K562 (cell line): ENCODE data around the gene SLCO2A1. TPM values are rescaled to one million over a fixed set of nuclear protein-coding genes. Genes with fewer than 3 reads are reported as not detected.

Experiments
- CREBBP ChIP-seq: IDR thresholded peaks from one replicate; pipeline ENCODE4 v1.6.1; 2012; ENCODE audit warnings: low read depth, mild to moderate bottlenecking, control low read depth, inconsistent platforms, low read length
- KDM5B ChIP-seq: fragments of 200-600 bp; sonication (generic); IDR thresholded peaks from 2 replicates; pipeline ENCODE4 v1.6.1; 2012; ENCODE audit warnings: low read depth, mild to moderate bottlenecking, moderate library complexity, low read length, control low read depth, inconsistent platforms; ENCODE audit not compliant: insufficient replicate concordance
- TEAD1 ChIP-seq, 2 experiments: fragments of 450-650 bp in 1 of 2; sonication (generic) in 1 of 2; formaldehyde crosslinking; IDR thresholded peaks; 2 replicates each; pipeline versions ENCODE4 v1.4.0 to v1.8.0; 2020 to 2022; ENCODE audit warnings: mild to moderate bottlenecking in 2 of 2, missing genetic modification reagents in 1 of 2
- polyA plus RNA-seq, 8 experiments: library from polyadenylated mRNA; depleted of rRNA in 4 of 8; stranded (reverse) in 5 of 8; unstranded in 3 of 8; fragments of >200 nt; fragmentation: Nextera tagmentation in 2 of 8; fragmentation: Illumina TruSeq in 1 of 8; extraction: Ambion mirVana in 2 of 8; extraction: Trizol in 1 of 8; gene quantifications; 2 replicates each; pipeline versions ENCODE4 v1.2.1 to v1.2.3, GENCODE V29; 2011 to 2014; ENCODE audit warnings: inconsistent platforms in 1 of 8, missing spikeins in 1 of 8
- total RNA-seq, 7 experiments: library from RNA; depleted of rRNA in 6 of 7; stranded (reverse); fragments of >200 nt in 6 of 7; fragmentation: Illumina TruSeq in 2 of 7; extraction: Trizol in 2 of 7; gene quantifications; 2 replicates each; pipeline versions ENCODE4 v1.2.1 to v1.2.3, GENCODE V29; 2011 to 2021; ENCODE audit warnings: low replicate concordance in 1 of 7
- TF ChIP-seq, protein P1 (sequence below): IDR thresholded peaks from 2 replicates; pipeline ENCODE4 v1.6.1; 2014; ENCODE audit warnings: antibody characterized with exemption
- TF ChIP-seq, protein P2 (sequence below): fragments of 250-450 bp; sonication (Bioruptor Pico); IDR thresholded peaks from 2 replicates; pipeline ENCODE4 v1.5.0; 2021
- TF ChIP-seq, protein P3 (sequence below): fragments of 450-650 bp; formaldehyde crosslinking; IDR thresholded peaks from 2 replicates; pipeline ENCODE4 v1.4.0; 2020; ENCODE audit warnings: mild to moderate bottlenecking, moderate library complexity
- TF ChIP-seq, protein P4 (sequence below): fragments of 200-400 bp; formaldehyde crosslinking; IDR thresholded peaks from 2 replicates; pipeline ENCODE4 v1.6.1; 2017; ENCODE audit warnings: mild to moderate bottlenecking, low read depth, low read length, moderate library complexity

Gene SLCO2A1
- total and polyA plus RNA-seq, 9 of the 15 experiments (the other 6 are each of a cell fraction or from before 2014, with no cell fraction given): 0.16 to 1.0 TPM; not detected in 7

DNA sequence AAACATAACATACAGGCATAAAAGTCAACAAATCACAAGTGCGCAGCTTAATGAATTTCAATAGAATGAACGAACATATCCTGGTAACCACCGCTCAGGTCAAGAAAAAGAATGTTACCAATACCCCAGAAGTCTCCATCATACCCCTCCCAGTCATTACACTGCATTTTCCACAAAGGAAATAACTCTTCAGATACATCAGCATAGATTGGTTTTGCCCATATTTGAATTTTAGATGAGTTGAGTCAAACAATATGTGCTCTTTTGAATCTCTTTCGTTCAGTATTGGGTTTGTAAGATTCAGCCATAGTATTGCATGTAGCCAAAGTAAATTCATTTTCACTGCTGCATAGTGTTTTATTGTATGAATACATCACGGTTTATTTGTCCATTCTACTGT is 127.9 kb downstream of the SLCO2A1 start (continued):
- TF ChIP-seq, protein P1, sequence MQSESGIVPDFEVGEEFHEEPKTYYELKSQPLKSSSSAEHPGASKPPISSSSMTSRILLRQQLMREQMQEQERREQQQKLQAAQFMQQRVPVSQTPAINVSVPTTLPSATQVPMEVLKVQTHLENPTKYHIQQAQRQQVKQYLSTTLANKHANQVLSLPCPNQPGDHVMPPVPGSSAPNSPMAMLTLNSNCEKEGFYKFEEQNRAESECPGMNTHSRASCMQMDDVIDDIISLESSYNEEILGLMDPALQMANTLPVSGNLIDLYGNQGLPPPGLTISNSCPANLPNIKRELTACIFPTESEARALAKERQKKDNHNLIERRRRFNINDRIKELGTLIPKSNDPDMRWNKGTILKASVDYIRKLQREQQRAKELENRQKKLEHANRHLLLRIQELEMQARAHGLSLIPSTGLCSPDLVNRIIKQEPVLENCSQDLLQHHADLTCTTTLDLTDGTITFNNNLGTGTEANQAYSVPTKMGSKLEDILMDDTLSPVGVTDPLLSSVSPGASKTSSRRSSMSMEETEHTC: no peak
- TF ChIP-seq, protein P2, sequence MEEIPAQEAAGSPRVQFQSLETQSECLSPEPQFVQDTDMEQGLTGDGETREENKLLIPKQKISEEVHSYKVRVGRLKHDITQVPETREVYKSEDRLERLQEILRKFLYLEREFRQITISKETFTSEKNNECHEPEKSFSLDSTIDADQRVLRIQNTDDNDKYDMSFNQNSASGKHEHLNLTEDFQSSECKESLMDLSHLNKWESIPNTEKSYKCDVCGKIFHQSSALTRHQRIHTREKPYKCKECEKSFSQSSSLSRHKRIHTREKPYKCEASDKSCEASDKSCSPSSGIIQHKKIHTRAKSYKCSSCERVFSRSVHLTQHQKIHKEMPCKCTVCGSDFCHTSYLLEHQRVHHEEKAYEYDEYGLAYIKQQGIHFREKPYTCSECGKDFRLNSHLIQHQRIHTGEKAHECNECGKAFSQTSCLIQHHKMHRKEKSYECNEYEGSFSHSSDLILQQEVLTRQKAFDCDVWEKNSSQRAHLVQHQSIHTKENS (CRISPR knock-in tag): no peak
- TF ChIP-seq, protein P3, sequence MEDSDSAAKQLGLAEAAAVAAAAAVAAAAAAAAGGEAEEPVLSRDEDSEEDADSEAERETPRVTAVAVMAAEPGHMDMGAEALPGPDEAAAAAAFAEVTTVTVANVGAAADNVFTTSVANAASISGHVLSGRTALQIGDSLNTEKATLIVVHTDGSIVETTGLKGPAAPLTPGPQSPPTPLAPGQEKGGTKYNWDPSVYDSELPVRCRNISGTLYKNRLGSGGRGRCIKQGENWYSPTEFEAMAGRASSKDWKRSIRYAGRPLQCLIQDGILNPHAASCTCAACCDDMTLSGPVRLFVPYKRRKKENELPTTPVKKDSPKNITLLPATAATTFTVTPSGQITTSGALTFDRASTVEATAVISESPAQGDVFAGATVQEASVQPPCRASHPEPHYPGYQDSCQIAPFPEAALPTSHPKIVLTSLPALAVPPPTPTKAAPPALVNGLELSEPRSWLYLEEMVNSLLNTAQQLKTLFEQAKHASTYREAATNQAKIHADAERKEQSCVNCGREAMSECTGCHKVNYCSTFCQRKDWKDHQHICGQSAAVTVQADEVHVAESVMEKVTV (CRISPR knock-in tag): no peak
- TF ChIP-seq, protein P4, sequence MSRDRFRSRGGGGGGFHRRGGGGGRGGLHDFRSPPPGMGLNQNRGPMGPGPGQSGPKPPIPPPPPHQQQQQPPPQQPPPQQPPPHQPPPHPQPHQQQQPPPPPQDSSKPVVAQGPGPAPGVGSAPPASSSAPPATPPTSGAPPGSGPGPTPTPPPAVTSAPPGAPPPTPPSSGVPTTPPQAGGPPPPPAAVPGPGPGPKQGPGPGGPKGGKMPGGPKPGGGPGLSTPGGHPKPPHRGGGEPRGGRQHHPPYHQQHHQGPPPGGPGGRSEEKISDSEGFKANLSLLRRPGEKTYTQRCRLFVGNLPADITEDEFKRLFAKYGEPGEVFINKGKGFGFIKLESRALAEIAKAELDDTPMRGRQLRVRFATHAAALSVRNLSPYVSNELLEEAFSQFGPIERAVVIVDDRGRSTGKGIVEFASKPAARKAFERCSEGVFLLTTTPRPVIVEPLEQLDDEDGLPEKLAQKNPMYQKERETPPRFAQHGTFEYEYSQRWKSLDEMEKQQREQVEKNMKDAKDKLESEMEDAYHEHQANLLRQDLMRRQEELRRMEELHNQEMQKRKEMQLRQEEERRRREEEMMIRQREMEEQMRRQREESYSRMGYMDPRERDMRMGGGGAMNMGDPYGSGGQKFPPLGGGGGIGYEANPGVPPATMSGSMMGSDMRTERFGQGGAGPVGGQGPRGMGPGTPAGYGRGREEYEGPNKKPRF: no peak
- no peak for TF ChIP-seq KDM5B
- no peak for TF ChIP-seq CREBBP
- no peak for TF ChIP-seq TEAD1 (CRISPR knock-in tag; IDR thresholded peaks at IDR 0.05)
